H9 (cell line): ENCODE results near the gene ANKRD26. TPM values are rescaled to one million over a fixed set of nuclear protein-coding genes. Genes with fewer than 3 reads are reported as not detected.

ENCODE experiments used
- DNase-seq: peaks from one replicate; pipeline ENCODE4 v3.0.0-alpha.2; 2017
- H2AFZ ChIP-seq: one replicate; pipeline ENCODE4 v1.6.1; 2013; ENCODE audit warnings: mild to moderate bottlenecking, low read length, control low read depth, moderate library complexity
- H2AK5ac ChIP-seq: 2 replicates; pipeline ENCODE4 v1.6.1; 2013; ENCODE audit warnings: low read length, control low read depth, mixed read lengths; ENCODE audit not compliant: insufficient read length
- H2BK120ac ChIP-seq: one replicate; pipeline ENCODE4 v1.6.1; 2013; ENCODE audit warnings: low read depth, mild to moderate bottlenecking, low read length, control low read depth, inconsistent platforms; ENCODE audit not compliant: poor library complexity, severe bottlenecking
- H2BK12ac ChIP-seq: 2 replicates; pipeline ENCODE4 v1.6.1; 2013; ENCODE audit warnings: low read length, control low read depth, mixed read lengths, low read depth; ENCODE audit not compliant: insufficient read length
- H2BK15ac ChIP-seq: 2 replicates; pipeline ENCODE4 v1.6.1; 2013; ENCODE audit warnings: low read depth, low read length, control low read depth
- H2BK20ac ChIP-seq: one replicate; pipeline ENCODE4 v1.6.1; 2013; ENCODE audit warnings: low read depth, mild to moderate bottlenecking, low read length, control low read depth, inconsistent platforms; ENCODE audit not compliant: poor library complexity, severe bottlenecking
- H2BK5ac ChIP-seq: 2 replicates; pipeline ENCODE4 v1.6.1; 2013; ENCODE audit warnings: low read length, control low read depth, mixed read lengths; ENCODE audit not compliant: insufficient read length
- H3K14ac ChIP-seq: 2 replicates; pipeline ENCODE4 v1.6.1; 2013; ENCODE audit warnings: low read length, control low read depth; ENCODE audit not compliant: insufficient read depth
- H3K18ac ChIP-seq: 2 replicates; pipeline ENCODE4 v1.6.1; 2013; ENCODE audit warnings: low read depth, mild to moderate bottlenecking, mixed read lengths, low read length, control low read depth; ENCODE audit not compliant: insufficient read length
- H3K23ac ChIP-seq: 2 replicates; pipeline ENCODE4 v1.6.1; 2013; ENCODE audit warnings: low read length, control low read depth, mixed read lengths, low read depth; ENCODE audit not compliant: insufficient read length
- H3K23me2 ChIP-seq: 2 replicates; pipeline ENCODE4 v1.6.1; 2013; ENCODE audit warnings: low read depth, mild to moderate bottlenecking, mixed read lengths, low read length, control low read depth; ENCODE audit not compliant: insufficient read length, poor library complexity, severe bottlenecking
- H3K27ac ChIP-seq: 2 replicates; pipeline ENCODE4 v1.5.1; 2013; ENCODE audit warnings: low read length, control low read depth, mixed read lengths, low read depth; ENCODE audit not compliant: insufficient read length
- H3K27me3 ChIP-seq: 2 replicates; pipeline ENCODE4 v1.6.1; 2013; ENCODE audit warnings: low read length, control low read depth, inconsistent platforms; ENCODE audit not compliant: insufficient read depth
- H3K4ac ChIP-seq: 2 replicates; pipeline ENCODE4 v1.6.1; 2013; ENCODE audit warnings: low read depth, mild to moderate bottlenecking, control low read depth, inconsistent platforms, low read length, moderate library complexity
- H3K4me1 ChIP-seq: 2 replicates; pipeline ENCODE4 v1.6.1; 2013; ENCODE audit warnings: low read length, control low read depth, inconsistent platforms; ENCODE audit not compliant: insufficient read depth
- H3K4me2 ChIP-seq: 2 replicates; pipeline ENCODE4 v1.6.1; 2013; ENCODE audit warnings: low read length, control low read depth, mixed read lengths; ENCODE audit not compliant: insufficient read length, insufficient read depth
- H3K56ac ChIP-seq: 2 replicates; pipeline ENCODE4 v1.6.1; 2013; ENCODE audit warnings: low read depth, mild to moderate bottlenecking, mixed read lengths, low read length, control low read depth; ENCODE audit not compliant: insufficient read length
- H3K79me1 ChIP-seq: 2 replicates; pipeline ENCODE4 v1.6.1; 2013; ENCODE audit warnings: low read depth, mild to moderate bottlenecking, moderate library complexity, low read length, control low read depth, inconsistent platforms; ENCODE audit not compliant: insufficient read depth, poor library complexity, severe bottlenecking
- H3K79me2 ChIP-seq: 2 replicates; pipeline ENCODE4 v1.6.1; 2013; ENCODE audit warnings: low read length, control low read depth, inconsistent platforms; ENCODE audit not compliant: insufficient read depth
- H3K9ac ChIP-seq: 2 replicates; pipeline ENCODE4 v1.6.1; 2013; ENCODE audit warnings: low read length, control low read depth, mixed read lengths; ENCODE audit not compliant: insufficient read length; ENCODE audit errors: extremely low read depth
- H3K9me3 ChIP-seq: one replicate; pipeline ENCODE4 v1.6.1; 2013; ENCODE audit warnings: low read depth, low read length, inconsistent platforms; ENCODE audit not compliant: control insufficient read depth
- H3T11ph ChIP-seq: one replicate; pipeline ENCODE4 v1.6.1; 2013; ENCODE audit warnings: mild to moderate bottlenecking, low read length, control low read depth, inconsistent platforms
- H4K20me1 ChIP-seq: one replicate; pipeline ENCODE4 v1.6.1; 2013; ENCODE audit not compliant: control insufficient read depth, insufficient read length, insufficient read depth
- H4K5ac ChIP-seq: 2 replicates; pipeline ENCODE4 v1.6.1; 2013; ENCODE audit warnings: low read depth, mild to moderate bottlenecking, mixed read lengths, low read length, control low read depth; ENCODE audit not compliant: insufficient read length
- H4K8ac ChIP-seq: replicated peaks from 2 replicates; pipeline ENCODE4 v1.6.1; 2013; ENCODE audit warnings: low read length, control low read depth, mixed read lengths, low read depth; ENCODE audit not compliant: insufficient read length
- H4K91ac ChIP-seq: 2 replicates; pipeline ENCODE4 v1.6.1; 2013; ENCODE audit warnings: low read depth, mild to moderate bottlenecking, moderate library complexity, mixed read lengths, low read length, control low read depth; ENCODE audit not compliant: insufficient read length
- H3K27ac Mint-ChIP-seq, 3 experiments: 2 replicates in 2 of 3; 3 replicates in 1 of 3; pipeline ENCODE4 v1.8.0; 2020 to 2021; ENCODE audit warnings: mixed read lengths in 3 of 3, mild to moderate bottlenecking in 1 of 3, moderate library complexity in 1 of 3
- H3K27me3 Mint-ChIP-seq: 2 replicates; pipeline ENCODE4 v1.8.0; 2021; ENCODE audit warnings: low read depth, mild to moderate bottlenecking, moderate library complexity, mixed read lengths
- H3K36me3 Mint-ChIP-seq, 3 experiments: 2 replicates in 2 of 3; 3 replicates in 1 of 3; pipeline ENCODE4 v1.8.0; 2020 to 2021; ENCODE audit warnings: low read depth in 3 of 3, mixed read lengths in 3 of 3; ENCODE audit not compliant: insufficient read depth in 1 of 3
- H3K4me1 Mint-ChIP-seq, 2 experiments: 2 replicates each; pipeline ENCODE4 v1.8.0; 2020; ENCODE audit warnings: mixed read lengths in 2 of 2
- H3K4me3 Mint-ChIP-seq, 2 experiments: 2 replicates in 1 of 2; 3 replicates in 1 of 2; pipeline ENCODE4 v1.8.0; 2020 to 2021; ENCODE audit warnings: mild to moderate bottlenecking in 2 of 2, mixed read lengths in 2 of 2, moderate library complexity in 1 of 2
- H3K9me3 Mint-ChIP-seq, 2 experiments: 2 replicates in 1 of 2; 3 replicates in 1 of 2; pipeline ENCODE4 v1.8.0; 2020; ENCODE audit warnings: mild to moderate bottlenecking in 2 of 2, mixed read lengths in 2 of 2, moderate library complexity in 1 of 2
- WGBS: extraction: QIAGEN DNeasy Blood & Tissue Kit; methylation state at CpG from one replicate; pipeline ENCODE4 v1.1.7; 2013; ENCODE audit warnings: missing lambda C conversion rate, low lambda C conversion rate, mixed read lengths; ENCODE audit not compliant: insufficient read length; ENCODE audit errors: extremely low coverage; 5-methylcytosine and 5-hydroxymethylcytosine counted together
- total RNA-seq: library from RNA; stranded (reverse); gene quantifications from 2 replicates; pipeline ENCODE4 v1.2.1, GENCODE V29; 2021
- TF ChIP-seq, protein P1 (sequence below): fragments of 200-600 bp; sonication (generic); conservative IDR thresholded peaks from 3 replicates; pipeline ENCODE4 v1.8.0; 2021; ENCODE audit warnings: antibody characterized with exemption, mild to moderate bottlenecking

ANKRD26 gene
- total RNA-seq, 1 experiment from 2014 or later: 9.4 TPM

DNA sequence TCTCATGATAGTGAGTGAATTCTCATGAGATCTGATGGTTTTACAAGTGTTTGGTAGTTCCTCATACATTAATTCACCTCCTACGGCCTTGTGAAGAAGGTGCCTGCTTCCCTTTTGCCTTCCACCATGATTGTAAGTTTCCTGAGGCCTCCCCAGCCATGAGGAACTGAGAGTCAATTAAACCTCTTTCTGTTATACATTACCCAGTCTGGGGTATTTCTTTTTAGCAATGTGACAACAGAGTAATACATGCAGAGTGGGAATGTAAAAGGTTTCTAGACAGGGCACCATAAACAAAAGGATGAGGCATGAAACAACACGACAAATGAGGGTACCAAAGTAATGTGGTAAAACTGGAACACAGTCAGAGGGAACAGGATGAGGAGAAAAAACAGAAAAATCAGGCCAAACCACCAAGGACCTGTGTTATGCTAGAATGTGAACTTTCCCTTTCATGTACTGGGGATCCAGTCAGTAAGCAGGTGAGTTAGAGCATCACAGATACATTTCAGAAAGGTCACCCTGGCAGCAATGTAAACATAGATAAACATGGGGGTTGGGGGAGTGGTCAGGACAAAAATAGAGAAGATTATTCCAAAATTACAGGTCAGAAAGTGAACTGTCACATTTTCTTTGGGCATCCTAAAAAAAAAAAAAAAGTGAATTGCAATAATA, 31.9 kb downstream of the ANKRD26 start:
- Histone ChIP-seq H3K27me3 (no peaks in the 10 kb centered on the region), H3K9me3 (no peaks in the 10 kb centered on the region), H3K4me2 (no peak overlapping the region), H4K20me1 (no peaks in the 10 kb centered on the region), H2BK15ac (no peak overlapping the region), H2AFZ (no peak overlapping the region), H3K23me2 (no peaks in the 10 kb centered on the region), H3T11ph (no peak overlapping the region), H2AK5ac (no peak overlapping the region), H4K8ac (no peak overlapping the region), H2BK12ac (no peak overlapping the region), H2BK5ac (no peak overlapping the region), H3K18ac (no peak overlapping the region), H3K79me1 (peaks cover 7% of the 10 kb centered on the region), H4K91ac (no peak overlapping the region), H3K56ac (no peak overlapping the region), H3K27ac (no peak overlapping the region), H3K79me2 (no peaks in the 10 kb centered on the region), H3K4ac (no peak overlapping the region), H3K23ac (no peak overlapping the region), H3K14ac (no peak overlapping the region), H2BK120ac (no peak overlapping the region), H4K5ac (no peak overlapping the region), H3K9ac (no peak overlapping the region), H2BK20ac (no peak overlapping the region), H3K4me1 (no peaks in the 10 kb centered on the region)
- Mint-ChIP-seq H3K27ac (no peak overlapping the region), H3K4me3 (no peak overlapping the region), H3K4me1 (peaks cover 0 to 3% of the 10 kb centered on the region in 2 experiments; a peak in 2 of 4 replicates), H3K27me3 (no peaks in the 10 kb centered on the region), H3K36me3 (peaks cover 27 to 40% (median 31%) of the 10 kb centered on the region in 3 experiments; a peak in 6 of 7 replicates), H3K9me3 (no peaks in the 10 kb centered on the region)
- no CpG with 5 or more reads among the region's 2 CpGs for WGBS
- no peak for DNase-seq
- TF ChIP-seq, protein P1, sequence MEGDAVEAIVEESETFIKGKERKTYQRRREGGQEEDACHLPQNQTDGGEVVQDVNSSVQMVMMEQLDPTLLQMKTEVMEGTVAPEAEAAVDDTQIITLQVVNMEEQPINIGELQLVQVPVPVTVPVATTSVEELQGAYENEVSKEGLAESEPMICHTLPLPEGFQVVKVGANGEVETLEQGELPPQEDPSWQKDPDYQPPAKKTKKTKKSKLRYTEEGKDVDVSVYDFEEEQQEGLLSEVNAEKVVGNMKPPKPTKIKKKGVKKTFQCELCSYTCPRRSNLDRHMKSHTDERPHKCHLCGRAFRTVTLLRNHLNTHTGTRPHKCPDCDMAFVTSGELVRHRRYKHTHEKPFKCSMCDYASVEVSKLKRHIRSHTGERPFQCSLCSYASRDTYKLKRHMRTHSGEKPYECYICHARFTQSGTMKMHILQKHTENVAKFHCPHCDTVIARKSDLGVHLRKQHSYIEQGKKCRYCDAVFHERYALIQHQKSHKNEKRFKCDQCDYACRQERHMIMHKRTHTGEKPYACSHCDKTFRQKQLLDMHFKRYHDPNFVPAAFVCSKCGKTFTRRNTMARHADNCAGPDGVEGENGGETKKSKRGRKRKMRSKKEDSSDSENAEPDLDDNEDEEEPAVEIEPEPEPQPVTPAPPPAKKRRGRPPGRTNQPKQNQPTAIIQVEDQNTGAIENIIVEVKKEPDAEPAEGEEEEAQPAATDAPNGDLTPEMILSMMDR: no peak
